OCI-LY1 (cell line): ENCODE data around the gene CAPN15.

ENCODE experiments used
- CTCF ChIP-seq: fragments of 200-600 bp; sonication (generic), shearing (Covaris generic); IDR thresholded peaks from 2 replicates; pipeline ENCODE4 v1.5.1; 2017; ENCODE audit warnings: mild to moderate bottlenecking, antibody characterized with exemption, low read length, moderate library complexity, mixed read lengths
- EZH2 ChIP-seq: fragments of 200-600 bp; sonication (generic), shearing (Covaris generic); IDR thresholded peaks from 2 replicates; pipeline ENCODE4 v1.8.0; 2017; ENCODE audit warnings: borderline replicate concordance, mixed run types, mild to moderate bottlenecking, antibody characterized with exemption, low read length, moderate library complexity, mixed read lengths

GRCh38 chr16:577796-578195 is 50.3 kb downstream of the CAPN15 start:
- TF ChIP-seq CTCF = no peak
- TF ChIP-seq EZH2 = no peak
